ENCODE measurements around the gene PIK3C2B. TPM values are rescaled to one million over a fixed set of nuclear protein-coding genes. Genes with fewer than 3 reads are reported as not detected.

Gene PIK3C2B
- total RNA-seq, 4 donors from 2014 or later = 61.9 to 181 (median 88.8) TPM

GRCh38 chr1:204516180-204516879, 21.7 kb upstream of the PIK3C2B start, which contains the start of gene MDM4:
Gene MDM4 (plus strand): TSS chr1:204516406. CDS start chr1:204525519, 9,113 bp downstream.
- peak within 1 kb of the TSS; percentile 63 to 88 (median 70) for H3K4me3 ChIP-seq
- H3K9me3 ChIP-seq = no peaks in the 10 kb centered on the region
- in situ Hi-C loops (cut with MboI; ENCODE audit: low pct_ligation_motif_present in 1 of 4, low pct_unique_long_range_greater_than_20kb in 1 of 4, low sequenced_read_pairs in 3 of 4) = no loop called here
- H3K4me1 ChIP-seq = peaks cover 7 to 36% (median 16%) of the 10 kb centered on the region in 4 donors
- no peaks in the 10 kb centered on the region for H3K27me3 ChIP-seq
- peaks cover 0 to 5% (median 0%) of the 10 kb centered on the region in 4 donors for H3K36me3 ChIP-seq
- peak; percentile 90 for TF ChIP-seq POLR2A (IDR thresholded peaks at IDR 0.05)
- no peak for TF ChIP-seq CTCF (IDR thresholded peaks at IDR 0.05)
- peak; percentile 65 to 90 (median 87) for TF ChIP-seq POLR2AphosphoS5 (IDR thresholded peaks at IDR 0.05)
- peak; percentile 93 for DNase-seq
- peak within 1 kb of the TSS; percentile 91 to 97 (median 96) for H3K27ac ChIP-seq
- WGBS, 2 donors (ENCODE audit: low coverage in 1 of 2) = 0% methylated on average over 11 to 41 of the region's 43 CpGs
- intact Hi-C loops (cut with DNase I; ENCODE audit: low total_unique reads) = no loop called here

- TF ChIP-seq POLR2AphosphoS5 (IDR thresholded peaks at IDR 0.05) = no peak
- TF ChIP-seq CTCF (IDR thresholded peaks at IDR 0.05) = no peak
- no peak for TF ChIP-seq EP300 (IDR thresholded peaks at IDR 0.05; ENCODE audit: low read depth)
- no peak for TF ChIP-seq POLR2A (IDR thresholded peaks at IDR 0.05)
- Histone ChIP-seq H3K4me3 (no peak overlapping the region), H3K36me3 (peaks cover 0 to 5% (median 0%) of the 10 kb centered on the region in 4 donors), H3K9me3 (no peaks in the 10 kb centered on the region), H3K27ac (no peak overlapping the region), H3K27me3 (no peaks in the 10 kb centered on the region), H3K4me1 (peaks cover 7 to 25% (median 12%) of the 10 kb centered on the region in 4 donors)
- no peak for DNase-seq
- WGBS, 2 donors (ENCODE audit: low coverage in 1 of 2) = 56 to 70% methylated on average over 2 of the region's 2 CpGs
- intact Hi-C loops (cut with DNase I; ENCODE audit: low total_unique reads) = no loop called here
- in situ Hi-C loops (cut with MboI; ENCODE audit: low pct_ligation_motif_present in 1 of 4, low pct_unique_long_range_greater_than_20kb in 1 of 4, low sequenced_read_pairs in 3 of 4) = no loop called here
Measured at GRCh38 chr1:204514828-204515227, 20.2 kb upstream of the PIK3C2B start.

- Histone ChIP-seq H3K4me1 (peaks cover 5 to 17% (median 9%) of the 10 kb centered on the region in 4 donors), H3K9me3 (no peaks in the 10 kb centered on the region), H3K27me3 (no peaks in the 10 kb centered on the region), H3K27ac (peak overlapping the region; percentile 55 to 80 (median 60)), H3K4me3 (no peak overlapping the region), H3K36me3 (peaks cover 0 to 4% (median 0%) of the 10 kb centered on the region in 4 donors)
- no peak for DNase-seq
- intact Hi-C loops (cut with DNase I; ENCODE audit: low total_unique reads) = no loop called here
- in situ Hi-C loops (cut with MboI; ENCODE audit: low pct_ligation_motif_present in 1 of 4, low pct_unique_long_range_greater_than_20kb in 1 of 4, low sequenced_read_pairs in 3 of 4) = no loop called here
- no peak for TF ChIP-seq EP300 (IDR thresholded peaks at IDR 0.05; ENCODE audit: low read depth)
- no peak for TF ChIP-seq POLR2A (IDR thresholded peaks at IDR 0.05)
- no peak for TF ChIP-seq CTCF (IDR thresholded peaks at IDR 0.05)
- no peak for TF ChIP-seq POLR2AphosphoS5 (IDR thresholded peaks at IDR 0.05)
- WGBS, 2 donors (ENCODE audit: low coverage in 1 of 2) = 53 to 58% methylated on average over 3 to 15 of the region's 15 CpGs
Measured at GRCh38 chr1:204513117-204513716, 18.6 kb upstream of the PIK3C2B start.

GRCh38 chr1:204511366-204511765, 16.8 kb upstream of the PIK3C2B start:
- TF ChIP-seq CTCF (IDR thresholded peaks at IDR 0.05) = no peak
- no peaks in the 10 kb centered on the region for H3K36me3 ChIP-seq
- H3K4me3 ChIP-seq = no peak overlapping the region
- DNase-seq = no peak
- peaks cover 0 to 13% (median 8%) of the 10 kb centered on the region in 4 donors for H3K4me1 ChIP-seq
- no peaks in the 10 kb centered on the region for H3K9me3 ChIP-seq
- H3K27ac ChIP-seq = no peak overlapping the region
- intact Hi-C loops (cut with DNase I; ENCODE audit: low total_unique reads) (no loop called here), in situ Hi-C loops (cut with MboI; ENCODE audit: low pct_ligation_motif_present in 1 of 4, low pct_unique_long_range_greater_than_20kb in 1 of 4, low sequenced_read_pairs in 3 of 4) (no loop called here)
- H3K27me3 ChIP-seq = no peaks in the 10 kb centered on the region

Data from transverse colon (tissue), 4 donors.